Coronary artery (tissue), 2 donors: Measurements from ENCODE around the gene CTDSPL2.

ENCODE experiments used
- DNase-seq: peaks from one replicate; pipeline ENCODE4 v3.0.0-alpha.2; 2017; ENCODE audit warnings: low spot score
- H3K27ac ChIP-seq, 2 donors: fragments of 200-600 bp; sonication (generic); one replicate each; pipeline ENCODE4 v1.5.1; 2016 to 2019
- H3K4me3 ChIP-seq: fragments of 200-600 bp; sonication (generic); 2 replicates; pipeline ENCODE4 v1.5.1; 2016; ENCODE audit warnings: mild to moderate bottlenecking, moderate library complexity
- CTCF ChIP-seq: fragments of 200-600 bp; sonication (generic); IDR thresholded peaks from one replicate; pipeline ENCODE4 v1.5.1; 2019; ENCODE audit warnings: antibody characterized with exemption

Gene CTDSPL2

GRCh38 chr15:44573386-44573785 is 146.0 kb downstream of the CTDSPL2 start:
- no peak for TF ChIP-seq CTCF
- Histone ChIP-seq H3K27ac (no peak overlapping the region), H3K4me3 (no peak overlapping the region)
- no peak for DNase-seq

- Histone ChIP-seq H3K27ac (no peak overlapping the region), H3K4me3 (no peak overlapping the region)
- DNase-seq = no peak
- no peak for TF ChIP-seq CTCF
Measured at GRCh38 chr15:44574734-44575133, 147.3 kb downstream of the CTDSPL2 start.
